Stomach smooth muscle (tissue), 2 donors: ENCODE data around the gene PTH1R.

Source experiments
- H3K27ac ChIP-seq: one replicate; pipeline ENCODE4 v1.7.0; 2013; ENCODE audit warnings: mild to moderate bottlenecking, low read length, inconsistent platforms
- H3K27me3 ChIP-seq, 2 donors: one replicate each; pipeline ENCODE4 v1.7.0; 2013; ENCODE audit warnings: low read length in 2 of 2; ENCODE audit not compliant: insufficient read depth in 2 of 2, control insufficient read depth in 1 of 2
- H3K36me3 ChIP-seq, 2 donors: one replicate each; pipeline ENCODE4 v1.7.0; 2013; ENCODE audit warnings: low read length in 2 of 2; ENCODE audit not compliant: control insufficient read depth in 2 of 2, insufficient read depth in 2 of 2
- H3K4me1 ChIP-seq: one replicate; pipeline ENCODE4 v1.7.0; 2013; ENCODE audit warnings: low read length; ENCODE audit not compliant: control insufficient read depth, insufficient read depth
- H3K4me3 ChIP-seq, 2 donors: one replicate each; pipeline ENCODE4 v1.7.0; 2013; ENCODE audit warnings: low read length in 2 of 2
- H3K9ac ChIP-seq, 2 donors: one replicate each; pipeline ENCODE4 v1.7.0; 2013; ENCODE audit warnings: low read length in 2 of 2, mild to moderate bottlenecking in 1 of 2
- H3K9me3 ChIP-seq, 2 donors: one replicate each; pipeline ENCODE4 v1.7.0; 2013; ENCODE audit warnings: low read length in 2 of 2; ENCODE audit not compliant: control insufficient read depth in 2 of 2
- donor health status: healthy.
- donor health status: Pancreatic carcinoma.

PTH1R gene

DNA sequence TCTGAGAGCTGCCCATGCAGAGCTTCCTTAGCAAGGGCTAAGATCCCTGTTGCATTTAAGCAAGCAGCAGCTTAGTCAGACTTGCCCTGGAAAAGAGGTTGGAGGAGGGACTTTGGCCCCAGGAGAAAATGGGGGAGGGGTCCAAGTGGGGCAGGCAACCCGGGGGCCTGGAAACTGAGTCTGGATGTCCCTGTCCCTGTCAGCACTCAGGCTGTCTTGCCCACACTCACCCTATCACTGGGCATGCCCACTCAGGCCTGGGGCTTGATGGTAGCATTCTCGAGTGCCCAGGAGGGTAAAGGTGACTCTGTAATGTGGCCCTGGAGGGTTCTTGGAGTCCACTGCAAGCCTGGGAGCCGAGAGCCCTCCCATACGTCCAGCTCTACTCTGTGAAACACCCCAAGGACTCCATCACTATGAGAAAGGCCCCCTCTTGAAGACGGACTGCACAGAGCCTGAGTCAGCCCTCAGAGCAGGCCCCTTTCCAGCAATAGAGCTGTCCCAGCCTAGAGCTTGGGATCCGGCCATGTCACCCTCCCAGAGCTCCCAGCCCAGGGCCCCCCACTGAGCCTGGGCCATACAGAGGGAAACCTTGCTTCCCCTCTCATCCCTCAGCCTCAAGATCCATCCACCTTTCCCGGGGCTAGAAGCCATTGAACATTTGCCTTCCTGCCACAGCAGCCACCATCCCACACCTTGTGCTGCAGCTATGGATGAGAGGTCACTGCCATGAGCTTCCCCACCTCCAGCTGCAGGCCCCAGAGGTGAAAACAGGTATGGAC, 27.6 kb upstream of the PTH1R start:
- Histone ChIP-seq H3K27ac (no peak overlapping the region), H3K36me3 (no peaks in the 10 kb centered on the region), H3K27me3 (no peaks in the 10 kb centered on the region), H3K9me3 (no peaks in the 10 kb centered on the region), H3K4me3 (no peak overlapping the region), H3K9ac (no peak overlapping the region), H3K4me1 (peaks cover 18% of the 10 kb centered on the region)

DNA sequence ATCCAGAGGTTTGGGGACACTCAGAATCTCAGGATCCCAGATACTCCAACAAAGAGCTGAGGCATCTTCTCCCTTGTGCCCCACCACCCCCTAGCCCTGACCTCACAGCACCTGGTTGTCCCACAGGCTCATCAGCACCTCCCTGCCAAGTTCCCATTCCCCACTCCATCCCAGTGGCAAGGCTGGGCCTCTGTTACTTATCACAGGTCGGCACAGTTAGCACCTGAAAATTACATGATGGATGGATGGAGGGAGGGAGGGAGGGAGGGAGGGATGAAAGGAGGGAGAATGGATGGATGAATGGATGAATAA, 27.1 kb upstream of the PTH1R start:
- Histone ChIP-seq H3K27me3 (no peaks in the 10 kb centered on the region), H3K9ac (no peak overlapping the region), H3K9me3 (no peaks in the 10 kb centered on the region), H3K36me3 (no peaks in the 10 kb centered on the region), H3K27ac (no peak overlapping the region), H3K4me3 (no peak overlapping the region), H3K4me1 (peaks cover 13% of the 10 kb centered on the region)

DNA sequence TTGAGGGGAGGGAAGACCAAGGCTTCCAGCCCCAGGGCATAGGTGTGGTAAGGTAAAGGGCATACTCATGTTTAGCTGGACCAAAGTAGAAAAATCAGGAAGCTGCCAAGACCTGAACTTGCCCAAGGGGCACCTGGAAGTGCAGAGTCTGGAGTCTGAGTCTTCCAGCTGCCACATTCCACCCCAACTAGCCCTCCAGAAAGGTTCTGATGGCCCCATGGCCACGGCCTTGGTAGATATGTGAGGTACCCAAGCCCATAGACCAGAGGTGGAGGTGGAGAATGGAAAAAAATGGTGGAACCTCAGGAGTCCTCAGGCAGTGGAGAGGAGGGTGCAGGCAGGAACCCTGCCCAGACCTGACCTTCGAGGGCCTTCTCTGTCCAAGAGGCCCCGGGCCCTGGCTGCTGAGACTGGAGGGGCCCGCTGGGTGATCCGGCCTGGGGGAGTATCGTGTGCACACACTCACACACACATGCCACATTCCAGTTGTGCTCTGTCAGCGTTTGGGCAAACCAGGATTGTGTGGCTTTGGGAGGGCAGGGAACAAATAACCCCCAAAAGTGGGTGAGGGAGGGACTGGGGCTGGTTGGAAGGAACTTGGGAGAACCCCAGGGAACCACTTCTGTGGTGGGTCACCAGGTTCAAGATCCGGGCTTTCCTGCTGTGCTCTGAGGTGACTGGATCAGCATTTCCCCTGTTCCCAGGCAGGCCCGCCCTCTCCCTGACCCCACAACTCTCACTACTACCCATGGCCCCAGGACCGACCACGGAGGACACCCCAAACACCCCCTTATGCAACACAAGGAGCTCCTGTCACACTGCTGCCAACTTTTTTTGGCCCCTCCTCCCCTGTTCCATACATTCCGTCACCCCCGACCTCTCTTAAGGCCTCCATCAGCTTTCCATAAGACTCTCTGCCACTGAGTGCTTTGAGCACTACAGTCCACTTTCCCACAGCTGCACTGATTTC, 25.9 kb upstream of the PTH1R start:
- Histone ChIP-seq H3K4me3 (no peak overlapping the region), H3K27ac (no peak overlapping the region), H3K36me3 (no peaks in the 10 kb centered on the region), H3K4me1 (peaks cover 3% of the 10 kb centered on the region), H3K9me3 (no peaks in the 10 kb centered on the region), H3K27me3 (no peaks in the 10 kb centered on the region), H3K9ac (no peak overlapping the region)

DNA sequence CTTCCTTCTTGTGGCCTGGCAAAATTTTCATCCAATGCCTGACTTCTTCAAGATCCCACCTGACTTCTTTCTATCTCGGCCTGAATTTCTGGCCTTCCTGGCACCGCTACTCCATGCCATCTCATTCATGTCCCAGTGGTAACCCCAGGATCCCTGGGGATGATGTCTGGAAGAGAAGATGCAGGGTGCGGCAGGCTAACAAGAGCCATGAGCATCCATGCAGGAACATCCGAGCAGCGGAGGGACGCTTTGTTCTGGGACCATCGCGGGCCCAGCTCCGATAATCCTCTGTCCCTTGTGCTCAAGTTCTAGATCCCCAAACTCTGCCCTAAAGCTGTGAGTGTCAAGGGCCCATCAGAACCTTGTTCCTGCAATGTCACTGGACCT, 25.2 kb upstream of the PTH1R start:
- H3K36me3 ChIP-seq, result no peaks in the 10 kb centered on the region
- H3K4me1 ChIP-seq, result no peaks in the 10 kb centered on the region
- no peak overlapping the region for H3K27ac ChIP-seq
- no peaks in the 10 kb centered on the region for H3K27me3 ChIP-seq
- no peaks in the 10 kb centered on the region for H3K9me3 ChIP-seq
- H3K9ac ChIP-seq, result no peak overlapping the region
- H3K4me3 ChIP-seq, result no peak overlapping the region

DNA sequence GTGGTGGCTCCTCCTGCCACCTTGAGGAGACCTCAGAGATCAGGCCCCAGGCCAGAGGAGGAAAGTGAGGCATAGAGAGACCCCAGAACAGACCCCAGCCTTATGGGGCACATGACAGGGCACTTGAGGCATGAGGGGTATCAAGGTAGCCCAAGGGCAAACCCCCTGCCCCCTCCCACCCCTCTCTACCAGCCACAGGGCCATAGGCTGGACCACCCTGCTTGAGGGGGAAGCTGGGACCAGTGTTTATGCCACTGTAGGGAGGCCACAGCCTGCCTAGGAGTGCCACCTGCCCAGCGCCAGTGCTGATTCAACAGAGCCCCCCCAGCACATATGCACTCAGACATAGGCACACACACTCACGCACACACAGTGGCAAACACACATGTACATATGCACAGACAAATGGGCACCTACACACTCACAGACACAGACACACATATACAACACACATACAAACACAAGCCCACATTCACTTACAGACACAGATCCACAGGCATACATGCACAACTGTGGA, 24.6 kb upstream of the PTH1R start:
- no peaks in the 10 kb centered on the region for H3K4me1 ChIP-seq
- H3K36me3 ChIP-seq, result no peaks in the 10 kb centered on the region
- H3K4me3 ChIP-seq, result no peak overlapping the region
- H3K27me3 ChIP-seq, result no peaks in the 10 kb centered on the region
- no peak overlapping the region for H3K27ac ChIP-seq
- H3K9ac ChIP-seq, result no peak overlapping the region
- no peaks in the 10 kb centered on the region for H3K9me3 ChIP-seq

DNA sequence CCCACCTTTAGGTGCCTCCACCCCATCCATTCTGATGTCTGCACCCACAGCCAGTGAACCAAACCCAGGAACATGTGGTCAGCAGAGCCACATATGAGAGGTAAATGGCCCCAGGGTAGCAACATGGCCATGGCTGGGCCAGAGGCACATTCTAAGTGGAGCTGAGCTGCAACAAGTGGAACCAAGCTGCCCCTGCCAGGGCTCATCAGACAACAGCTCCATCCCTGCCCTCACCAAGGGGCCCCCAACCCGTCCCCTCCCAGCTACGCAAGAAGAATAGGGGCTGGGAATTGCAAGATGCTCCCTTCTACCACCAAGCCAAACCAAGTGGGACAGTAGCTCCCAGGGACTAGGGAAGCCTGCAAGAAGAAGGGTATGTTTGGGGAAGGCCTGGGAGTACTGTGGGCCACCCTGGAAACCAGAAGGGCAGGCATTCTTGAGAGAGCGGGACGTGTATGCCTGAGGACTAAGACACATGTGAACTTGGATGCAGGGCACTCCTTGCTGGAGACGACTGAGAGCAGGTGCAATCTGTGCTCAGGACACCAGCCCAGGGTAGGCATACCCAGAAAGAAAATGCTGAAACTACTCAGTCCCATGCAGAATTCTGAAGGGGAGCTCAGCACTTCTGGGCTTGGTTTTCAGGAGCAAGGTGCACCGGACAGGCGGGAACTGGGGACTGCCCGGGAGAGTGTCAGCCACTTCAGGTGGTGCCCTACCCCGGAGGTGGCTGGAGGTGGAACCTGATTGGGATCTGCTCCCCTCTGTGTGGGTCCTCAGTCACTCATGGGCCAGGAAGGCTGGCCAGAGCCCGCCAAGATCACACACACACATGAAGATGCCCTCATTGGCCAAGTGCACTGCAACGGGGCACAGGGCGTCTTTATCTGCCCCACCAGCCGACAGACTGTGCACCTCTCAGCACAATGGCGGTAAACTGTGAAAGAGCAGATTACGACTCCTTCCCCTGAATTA, 23.8 kb upstream of the PTH1R start:
- Histone ChIP-seq H3K9ac (no peak overlapping the region), H3K4me3 (no peak overlapping the region), H3K27me3 (no peaks in the 10 kb centered on the region), H3K27ac (no peak overlapping the region), H3K36me3 (no peaks in the 10 kb centered on the region), H3K4me1 (no peaks in the 10 kb centered on the region), H3K9me3 (no peaks in the 10 kb centered on the region)

DNA sequence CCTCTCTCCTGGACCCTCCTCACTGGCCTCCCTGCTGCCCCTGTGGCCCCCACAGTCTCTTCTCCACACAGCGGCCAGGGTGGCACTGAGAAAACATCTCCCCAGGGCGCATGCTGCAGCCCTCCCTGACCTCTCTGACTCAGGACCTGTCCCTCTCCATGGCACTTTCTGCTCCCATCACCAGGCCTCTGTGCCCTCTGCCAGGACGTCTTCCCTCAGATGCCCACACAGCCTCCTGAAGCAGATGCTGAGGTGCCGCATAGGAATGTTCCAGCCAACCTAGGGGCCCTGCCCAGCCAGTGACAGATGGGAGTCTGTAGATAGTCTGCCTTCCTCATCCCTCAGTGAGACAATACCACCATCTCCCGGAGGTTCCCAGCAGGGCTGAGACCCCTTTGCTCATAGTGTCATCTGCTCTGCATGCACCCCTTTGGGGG, 22.9 kb upstream of the PTH1R start:
- H3K4me3 ChIP-seq, result no peak overlapping the region
- H3K9me3 ChIP-seq, result no peaks in the 10 kb centered on the region
- no peaks in the 10 kb centered on the region for H3K4me1 ChIP-seq
- no peak overlapping the region for H3K9ac ChIP-seq
- no peaks in the 10 kb centered on the region for H3K27me3 ChIP-seq
- H3K27ac ChIP-seq, result no peak overlapping the region
- no peaks in the 10 kb centered on the region for H3K36me3 ChIP-seq

DNA sequence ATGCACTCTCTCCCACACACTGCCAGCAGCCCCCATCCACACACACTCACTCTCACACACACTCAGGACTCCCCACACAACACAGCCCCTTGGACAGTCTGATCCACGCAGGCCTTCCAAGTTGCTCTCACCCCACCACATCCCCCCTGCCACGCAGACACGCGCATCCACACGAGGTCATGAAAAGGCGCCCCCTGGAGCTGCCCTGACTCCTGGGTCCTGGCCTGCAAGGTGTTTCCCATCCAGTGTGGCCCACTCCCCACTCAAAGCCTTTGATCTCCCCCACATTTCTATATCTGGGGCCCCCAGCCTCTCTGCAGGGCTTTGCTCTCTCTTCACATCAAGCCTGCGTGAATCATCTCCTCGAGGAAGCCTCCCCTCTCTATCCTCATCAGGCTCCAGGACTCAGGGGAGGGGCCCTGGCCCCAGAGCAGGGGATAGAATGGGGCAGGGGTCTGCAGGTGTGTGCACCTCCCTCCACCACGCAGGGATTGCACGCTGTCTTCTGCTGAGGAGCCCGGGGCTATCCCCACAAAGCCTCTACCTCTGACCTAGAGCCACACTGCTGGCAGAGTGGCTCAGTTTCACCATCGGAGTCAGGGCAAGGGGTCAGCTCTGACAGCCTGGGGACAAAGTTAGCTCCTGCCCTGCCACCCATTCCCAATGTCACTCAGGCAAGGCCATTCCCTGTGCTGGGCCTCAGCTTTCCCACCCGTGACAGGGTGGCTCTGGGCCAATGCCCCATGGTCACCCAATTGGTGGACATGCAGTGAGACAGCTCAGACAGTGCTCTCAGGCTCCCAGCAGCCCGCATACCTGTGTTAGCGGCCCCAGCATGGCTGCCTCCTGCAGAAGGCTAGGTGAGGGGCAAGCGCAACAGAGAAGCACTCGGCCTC, 20.7 kb upstream of the PTH1R start:
- Histone ChIP-seq H3K4me3 (no peak overlapping the region), H3K9ac (no peak overlapping the region), H3K36me3 (no peaks in the 10 kb centered on the region), H3K27me3 (no peaks in the 10 kb centered on the region), H3K27ac (no peak overlapping the region), H3K4me1 (peaks cover 2% of the 10 kb centered on the region), H3K9me3 (no peaks in the 10 kb centered on the region)

DNA sequence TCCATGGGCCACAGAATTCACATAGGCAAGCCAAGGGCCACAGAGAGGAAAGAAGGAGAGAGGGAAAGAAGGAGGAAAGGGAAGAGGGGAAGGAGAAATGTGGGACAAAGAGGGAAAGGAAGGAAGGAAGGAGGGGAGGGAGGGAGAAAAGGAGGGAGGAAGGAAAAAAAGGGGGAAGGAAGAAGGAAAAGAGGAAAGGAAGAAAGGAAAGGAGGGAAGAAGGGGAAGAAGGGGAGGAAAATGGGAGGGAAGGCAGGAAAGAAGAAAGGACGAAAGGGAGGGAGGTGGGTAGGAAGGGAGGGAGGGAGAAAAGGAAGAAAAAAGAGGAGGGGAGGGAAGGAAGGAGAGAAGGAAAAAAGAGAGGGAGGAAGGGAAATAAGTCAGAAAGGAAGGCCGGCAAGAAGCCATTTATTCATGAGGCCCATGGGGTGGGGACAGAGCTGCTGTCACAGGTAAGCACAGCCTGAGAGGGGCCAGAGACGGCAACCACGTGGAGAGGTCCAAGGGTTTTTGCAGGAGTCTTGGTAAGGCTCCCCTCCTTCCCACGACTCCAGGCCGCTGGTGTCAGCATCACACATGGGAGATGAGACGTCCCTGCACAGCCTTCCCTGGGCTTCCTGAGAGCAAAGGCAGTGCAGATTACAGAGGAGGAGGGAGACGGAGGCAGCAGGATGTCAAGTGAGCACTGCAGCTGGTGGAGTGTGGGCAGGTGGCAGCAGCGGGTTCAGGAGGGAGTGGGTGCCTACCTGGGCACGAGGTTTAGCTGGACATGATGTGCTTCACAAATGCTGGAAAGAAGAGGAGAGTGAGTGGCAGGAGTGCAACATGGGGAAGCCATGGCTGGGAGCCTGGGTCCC, 19.8 kb upstream of the PTH1R start:
- Histone ChIP-seq H3K36me3 (no peaks in the 10 kb centered on the region), H3K9me3 (no peaks in the 10 kb centered on the region), H3K4me1 (peaks cover 2% of the 10 kb centered on the region), H3K27me3 (no peaks in the 10 kb centered on the region), H3K27ac (no peak overlapping the region), H3K4me3 (no peak overlapping the region), H3K9ac (no peak overlapping the region)
